Measurements from ENCODE around the gene LRP1B. TPM values are rescaled to one million over a fixed set of nuclear protein-coding genes. Genes with fewer than 3 reads are reported as not detected.

LRP1B gene
- total RNA-seq, 2 donors from 2014 or later = 0.91 to 1.2 TPM

DNA sequence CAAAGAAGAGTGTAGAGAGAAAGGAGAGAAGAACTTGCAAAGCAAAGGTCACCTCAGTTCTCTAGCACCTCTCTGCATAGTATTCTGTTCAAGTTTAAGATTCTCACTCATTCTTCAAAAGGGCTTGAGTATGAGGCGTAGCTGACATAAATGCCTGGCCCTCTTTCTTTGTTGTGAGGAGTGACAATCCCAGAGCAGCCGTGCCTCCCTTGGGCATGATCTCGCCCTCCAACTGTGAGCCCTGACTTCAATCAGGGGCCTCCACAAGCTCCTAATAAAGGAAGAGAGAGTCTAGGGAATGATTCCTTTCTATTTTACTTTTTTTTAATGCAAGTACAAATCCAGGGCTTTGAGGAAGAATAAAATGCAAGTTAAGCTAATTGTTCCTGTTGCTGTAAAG lies 402.7 kb downstream of the LRP1B start:
- no peak for TF ChIP-seq POLR2AphosphoS5 (IDR thresholded peaks at IDR 0.05)
- TF ChIP-seq, protein P1, sequence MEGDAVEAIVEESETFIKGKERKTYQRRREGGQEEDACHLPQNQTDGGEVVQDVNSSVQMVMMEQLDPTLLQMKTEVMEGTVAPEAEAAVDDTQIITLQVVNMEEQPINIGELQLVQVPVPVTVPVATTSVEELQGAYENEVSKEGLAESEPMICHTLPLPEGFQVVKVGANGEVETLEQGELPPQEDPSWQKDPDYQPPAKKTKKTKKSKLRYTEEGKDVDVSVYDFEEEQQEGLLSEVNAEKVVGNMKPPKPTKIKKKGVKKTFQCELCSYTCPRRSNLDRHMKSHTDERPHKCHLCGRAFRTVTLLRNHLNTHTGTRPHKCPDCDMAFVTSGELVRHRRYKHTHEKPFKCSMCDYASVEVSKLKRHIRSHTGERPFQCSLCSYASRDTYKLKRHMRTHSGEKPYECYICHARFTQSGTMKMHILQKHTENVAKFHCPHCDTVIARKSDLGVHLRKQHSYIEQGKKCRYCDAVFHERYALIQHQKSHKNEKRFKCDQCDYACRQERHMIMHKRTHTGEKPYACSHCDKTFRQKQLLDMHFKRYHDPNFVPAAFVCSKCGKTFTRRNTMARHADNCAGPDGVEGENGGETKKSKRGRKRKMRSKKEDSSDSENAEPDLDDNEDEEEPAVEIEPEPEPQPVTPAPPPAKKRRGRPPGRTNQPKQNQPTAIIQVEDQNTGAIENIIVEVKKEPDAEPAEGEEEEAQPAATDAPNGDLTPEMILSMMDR (IDR thresholded peaks at IDR 0.05) = no peak
- no peak for TF ChIP-seq POLR2A (IDR thresholded peaks at IDR 0.05)
- no peak for DNase-seq (ENCODE audit: low spot score)

DNA sequence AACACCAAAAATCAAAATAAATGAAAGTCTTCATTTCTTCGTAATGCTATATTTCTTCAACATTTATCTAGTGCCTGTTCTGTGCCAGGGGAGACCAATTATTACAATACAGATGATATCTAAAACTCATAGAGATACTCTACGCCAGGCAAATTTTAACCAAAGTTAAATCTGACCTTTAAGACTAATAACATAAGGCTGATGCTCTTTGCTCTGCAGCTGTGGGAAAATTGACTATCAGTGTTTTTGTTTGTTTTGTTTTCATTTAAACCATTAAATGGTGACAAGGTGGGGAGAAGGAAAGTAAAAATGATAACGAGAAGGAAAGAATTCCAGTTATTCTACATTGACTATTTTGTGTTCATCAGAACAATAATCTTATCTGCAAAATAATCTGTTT lies 406.4 kb downstream of the LRP1B start:
- Histone ChIP-seq H3K9me3 (no peaks in the 10 kb centered on the region), H3K27ac (no peak overlapping the region), H3K36me3 (no peaks in the 10 kb centered on the region), H3K27me3 (replicated peaks; ENCODE audit: insufficient read depth) (no peaks in the 10 kb centered on the region), H3K4me3 (no peak overlapping the region), H3K4me1 (replicated peaks) (no peaks in the 10 kb centered on the region)
- 91% methylated on average over 3 of the region's 3 CpGs for WGBS
- intact Hi-C loops (cut with DNase I) = no loop called here
- no peak for DNase-seq (ENCODE audit: low spot score)
- TF ChIP-seq POLR2AphosphoS5 (IDR thresholded peaks at IDR 0.05) (no peak), POLR2A (IDR thresholded peaks at IDR 0.05) (no peak)
- TF ChIP-seq, protein P1 (IDR thresholded peaks at IDR 0.05) = no peak

More for the DNA sequence above, 402.7 kb downstream of the LRP1B start:
- Histone ChIP-seq H3K27me3 (replicated peaks; ENCODE audit: insufficient read depth) (no peaks in the 10 kb centered on the region), H3K27ac (no peak overlapping the region), H3K4me1 (replicated peaks) (no peaks in the 10 kb centered on the region), H3K9me3 (no peaks in the 10 kb centered on the region), H3K36me3 (no peaks in the 10 kb centered on the region), H3K4me3 (no peak overlapping the region)
- intact Hi-C loops (cut with DNase I) = no loop called here
- WGBS = 76% methylated on average over 3 of the region's 3 CpGs

DNA sequence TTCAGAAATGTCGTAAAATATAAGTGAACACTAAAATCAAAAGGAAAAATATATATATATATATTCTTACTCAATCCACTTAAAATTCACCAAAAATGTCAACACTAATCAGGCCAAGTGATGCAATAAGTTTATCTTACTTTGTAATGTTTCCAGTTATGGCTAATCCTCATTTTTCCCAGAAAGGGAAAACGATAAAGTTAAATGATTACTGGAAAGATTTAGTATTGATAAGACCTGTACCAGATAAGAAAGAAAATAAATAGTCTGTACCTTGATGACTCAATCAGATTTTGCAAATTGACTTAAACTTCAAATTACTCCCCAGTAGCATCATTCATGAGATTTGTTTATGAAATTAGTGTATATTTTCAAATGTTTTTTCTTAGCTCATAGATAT lies 407.0 kb downstream of the LRP1B start:
- intact Hi-C loops (cut with DNase I) = no loop called here

DNA sequence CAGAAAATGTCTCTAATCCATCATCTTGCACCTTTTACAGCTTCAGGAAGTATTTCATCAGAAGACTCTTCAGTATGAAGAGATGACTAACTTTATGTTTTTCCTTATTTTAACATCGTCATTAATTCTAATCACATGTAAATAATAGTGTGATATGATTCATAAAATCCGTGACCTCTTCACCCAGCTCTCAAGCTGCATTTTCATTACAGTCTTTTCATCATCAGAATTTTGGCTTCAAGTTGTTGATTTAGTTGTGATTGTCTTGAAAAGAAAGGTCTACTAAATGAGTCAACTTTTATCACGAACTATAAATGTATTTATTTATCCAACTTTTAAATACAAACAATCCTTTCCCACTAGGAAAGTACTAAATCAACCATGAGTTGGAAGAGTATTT lies 410.3 kb downstream of the LRP1B start:
- H3K36me3 ChIP-seq = no peaks in the 10 kb centered on the region
- DNase-seq (ENCODE audit: low spot score) = no peak
- H3K9me3 ChIP-seq = no peaks in the 10 kb centered on the region
- no peak overlapping the region for H3K4me3 ChIP-seq
- no peaks in the 10 kb centered on the region for H3K27me3 ChIP-seq (replicated peaks; ENCODE audit: insufficient read depth)
- no peak overlapping the region for H3K27ac ChIP-seq
- intact Hi-C loops (cut with DNase I) = no loop called here
- WGBS = 61% methylated on average over 3 of the region's 3 CpGs
- no peak for TF ChIP-seq POLR2AphosphoS5 (IDR thresholded peaks at IDR 0.05)
- TF ChIP-seq, protein P1 (IDR thresholded peaks at IDR 0.05) = no peak
- no peak for TF ChIP-seq POLR2A (IDR thresholded peaks at IDR 0.05)
- no peaks in the 10 kb centered on the region for H3K4me1 ChIP-seq (replicated peaks)

More for the DNA sequence above, 407.0 kb downstream of the LRP1B start:
- Histone ChIP-seq H3K4me3 (no peak overlapping the region), H3K36me3 (no peaks in the 10 kb centered on the region), H3K9me3 (no peaks in the 10 kb centered on the region), H3K27me3 (replicated peaks; ENCODE audit: insufficient read depth) (no peaks in the 10 kb centered on the region), H3K4me1 (replicated peaks) (no peaks in the 10 kb centered on the region), H3K27ac (no peak overlapping the region)
- no peak for TF ChIP-seq POLR2A (IDR thresholded peaks at IDR 0.05)
- TF ChIP-seq, protein P1 (IDR thresholded peaks at IDR 0.05) = no peak
- TF ChIP-seq POLR2AphosphoS5 (IDR thresholded peaks at IDR 0.05) = no peak
- no peak for DNase-seq (ENCODE audit: low spot score)
- 84% methylated on average over 2 of the region's 2 CpGs for whole genome bisulfite sequencing

DNA sequence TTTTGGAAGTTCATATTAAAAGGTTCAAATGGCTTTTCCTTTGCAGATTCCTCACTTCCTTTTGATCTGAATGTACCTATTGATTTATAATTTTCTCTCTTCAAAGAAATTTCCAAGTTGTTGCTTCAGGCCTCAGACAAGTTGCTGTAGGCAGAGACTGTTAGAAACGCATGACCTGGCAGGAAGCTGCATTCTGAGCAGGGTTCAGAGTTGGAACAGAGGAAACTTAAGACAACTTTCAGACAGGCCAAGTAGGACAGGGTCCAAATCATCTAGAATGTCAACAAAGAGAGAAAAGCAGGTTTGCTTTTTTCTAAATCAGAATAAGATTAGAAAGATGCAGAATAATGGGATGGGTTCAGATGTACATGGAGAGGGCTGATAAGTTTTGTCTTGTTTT lies 416.3 kb downstream of the LRP1B start:
- H3K9me3 ChIP-seq = no peaks in the 10 kb centered on the region

More for the DNA sequence above, 416.3 kb downstream of the LRP1B start:
- WGBS = 15% methylated on average over 1 of the region's 1 CpG
- no peaks in the 10 kb centered on the region for H3K27me3 ChIP-seq (replicated peaks; ENCODE audit: insufficient read depth)
- no peak overlapping the region for H3K27ac ChIP-seq
- no peak for DNase-seq (ENCODE audit: low spot score)
- H3K36me3 ChIP-seq = no peaks in the 10 kb centered on the region
- H3K4me1 ChIP-seq (replicated peaks) = no peaks in the 10 kb centered on the region
- TF ChIP-seq, protein P1 (IDR thresholded peaks at IDR 0.05) = no peak
- TF ChIP-seq POLR2AphosphoS5 (IDR thresholded peaks at IDR 0.05) = no peak
- no peak for TF ChIP-seq POLR2A (IDR thresholded peaks at IDR 0.05)
- intact Hi-C loops (cut with DNase I) = no loop called here
- no peak overlapping the region for H3K4me3 ChIP-seq
